NB4 (cell line): ENCODE measurements around the gene NDUFAF2.

Experiments used
- POLR2A ChIP-seq: IDR thresholded peaks from 2 replicates; pipeline ENCODE4 v1.6.1; 2011; ENCODE audit warnings: mild to moderate bottlenecking; ENCODE audit not compliant: insufficient read length; ENCODE audit errors: extremely low read depth
- TF ChIP-seq, protein P1 (sequence below): IDR thresholded peaks from one replicate; pipeline ENCODE4 v1.5.1; 2012; ENCODE audit warnings: low read depth, low read length
- TF ChIP-seq, protein P2 (sequence below): IDR thresholded peaks from 2 replicates; pipeline ENCODE4 v1.6.1; 2011; ENCODE audit warnings: low read depth, low read length

DNA sequence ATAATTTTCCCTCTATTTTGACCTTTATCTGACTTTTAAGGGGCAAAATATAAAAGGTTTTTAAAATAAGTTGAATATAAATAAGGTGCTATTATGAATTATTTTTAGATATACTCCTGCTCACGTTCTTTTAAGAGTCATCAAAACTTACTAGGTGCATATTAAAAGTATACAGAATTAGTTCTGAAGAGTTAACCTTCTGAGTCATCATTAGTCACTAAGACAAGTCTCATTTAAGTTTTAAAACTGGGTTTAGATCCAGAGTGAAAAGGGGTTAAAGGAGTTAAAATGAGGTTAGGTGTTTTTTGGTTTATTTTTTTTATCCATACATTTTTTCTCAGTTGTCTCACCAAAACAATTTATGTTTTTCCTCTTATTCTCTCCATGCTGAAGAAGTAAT is 175.5 kb downstream of the NDUFAF2 start:
- TF ChIP-seq, protein P1, sequence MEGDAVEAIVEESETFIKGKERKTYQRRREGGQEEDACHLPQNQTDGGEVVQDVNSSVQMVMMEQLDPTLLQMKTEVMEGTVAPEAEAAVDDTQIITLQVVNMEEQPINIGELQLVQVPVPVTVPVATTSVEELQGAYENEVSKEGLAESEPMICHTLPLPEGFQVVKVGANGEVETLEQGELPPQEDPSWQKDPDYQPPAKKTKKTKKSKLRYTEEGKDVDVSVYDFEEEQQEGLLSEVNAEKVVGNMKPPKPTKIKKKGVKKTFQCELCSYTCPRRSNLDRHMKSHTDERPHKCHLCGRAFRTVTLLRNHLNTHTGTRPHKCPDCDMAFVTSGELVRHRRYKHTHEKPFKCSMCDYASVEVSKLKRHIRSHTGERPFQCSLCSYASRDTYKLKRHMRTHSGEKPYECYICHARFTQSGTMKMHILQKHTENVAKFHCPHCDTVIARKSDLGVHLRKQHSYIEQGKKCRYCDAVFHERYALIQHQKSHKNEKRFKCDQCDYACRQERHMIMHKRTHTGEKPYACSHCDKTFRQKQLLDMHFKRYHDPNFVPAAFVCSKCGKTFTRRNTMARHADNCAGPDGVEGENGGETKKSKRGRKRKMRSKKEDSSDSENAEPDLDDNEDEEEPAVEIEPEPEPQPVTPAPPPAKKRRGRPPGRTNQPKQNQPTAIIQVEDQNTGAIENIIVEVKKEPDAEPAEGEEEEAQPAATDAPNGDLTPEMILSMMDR: no peak
- TF ChIP-seq POLR2A: no peak
- TF ChIP-seq, protein P2, sequence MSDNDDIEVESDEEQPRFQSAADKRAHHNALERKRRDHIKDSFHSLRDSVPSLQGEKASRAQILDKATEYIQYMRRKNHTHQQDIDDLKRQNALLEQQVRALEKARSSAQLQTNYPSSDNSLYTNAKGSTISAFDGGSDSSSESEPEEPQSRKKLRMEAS: no peak
